Tibial artery (tissue), 4 donors: ENCODE data around the gene GCNT3.
"Not testable (repeated sequence)": the region's sequence is repeated elsewhere in the genome, so short reads cannot be mapped to it uniquely, and the experiment has no call there.

Source experiments
- DNase-seq, 2 donors: peaks; one replicate each; pipeline ENCODE4 v3.0.0-alpha.2; 2019
- H3K27ac ChIP-seq, 2 donors: fragments of 200-600 bp; sonication (generic) in 1 of 2; 1 replicate in 1 of 2; 2 replicates in 1 of 2; pipeline ENCODE4 v1.5.1; 2018 to 2019; ENCODE audit warnings: mild to moderate bottlenecking in 1 of 2
- H3K27me3 ChIP-seq, 2 donors: fragments of 200-600 bp; sonication (generic) in 1 of 2; one replicate each; pipeline versions ENCODE4 v1.5.1 to v1.6.0; 2016 to 2019
- H3K36me3 ChIP-seq, 3 donors: fragments of 200-600 bp; sonication (generic) in 2 of 3; one replicate each; pipeline ENCODE4 v1.5.1; 2016 to 2019; ENCODE audit warnings: mild to moderate bottlenecking in 2 of 3
- H3K4me1 ChIP-seq, 4 donors: fragments of 200-600 bp; sonication (generic) in 2 of 4; 1 replicate in 3 of 4; 2 replicates in 1 of 4; pipeline ENCODE4 v1.5.1; 2016 to 2019
- H3K4me3 ChIP-seq, 2 donors: fragments of 200-600 bp; sonication (generic) in 1 of 2; 1 replicate in 1 of 2; 2 replicates in 1 of 2; pipeline ENCODE4 v1.5.1; 2018 to 2019; ENCODE audit warnings: mild to moderate bottlenecking in 2 of 2
- H3K9me3 ChIP-seq, 3 donors: fragments of 200-600 bp; sonication (generic) in 1 of 3; one replicate each; pipeline ENCODE4 v1.5.1; 2016 to 2019
- intact Hi-C: fragments of 100-400 bp; cut with DNase I; formaldehyde crosslinking; loops from one replicate; pipeline ENCODE4 v1.15.0; 2023; ENCODE audit warnings: low total_unique reads
- TF ChIP-seq, protein P1 (sequence below), 2 experiments: fragments of 200-600 bp in 1 of 2; fragments of 450-650 bp in 1 of 2; IDR thresholded peaks; one replicate each; pipeline ENCODE4 v1.5.1; 2017 to 2019; ENCODE audit warnings: antibody characterized with exemption in 2 of 2, mild to moderate bottlenecking in 1 of 2, moderate library complexity in 1 of 2

The GCNT3 gene

GRCh38 chr15:59622289-59622688 is 10.7 kb downstream of the GCNT3 start:
- intact Hi-C loops: no loop called here
- H3K27ac ChIP-seq: no peak overlapping the region
- no peaks in the 10 kb centered on the region for H3K9me3 ChIP-seq
- H3K4me1 ChIP-seq: no peaks in the 10 kb centered on the region
- TF ChIP-seq, protein P1, sequence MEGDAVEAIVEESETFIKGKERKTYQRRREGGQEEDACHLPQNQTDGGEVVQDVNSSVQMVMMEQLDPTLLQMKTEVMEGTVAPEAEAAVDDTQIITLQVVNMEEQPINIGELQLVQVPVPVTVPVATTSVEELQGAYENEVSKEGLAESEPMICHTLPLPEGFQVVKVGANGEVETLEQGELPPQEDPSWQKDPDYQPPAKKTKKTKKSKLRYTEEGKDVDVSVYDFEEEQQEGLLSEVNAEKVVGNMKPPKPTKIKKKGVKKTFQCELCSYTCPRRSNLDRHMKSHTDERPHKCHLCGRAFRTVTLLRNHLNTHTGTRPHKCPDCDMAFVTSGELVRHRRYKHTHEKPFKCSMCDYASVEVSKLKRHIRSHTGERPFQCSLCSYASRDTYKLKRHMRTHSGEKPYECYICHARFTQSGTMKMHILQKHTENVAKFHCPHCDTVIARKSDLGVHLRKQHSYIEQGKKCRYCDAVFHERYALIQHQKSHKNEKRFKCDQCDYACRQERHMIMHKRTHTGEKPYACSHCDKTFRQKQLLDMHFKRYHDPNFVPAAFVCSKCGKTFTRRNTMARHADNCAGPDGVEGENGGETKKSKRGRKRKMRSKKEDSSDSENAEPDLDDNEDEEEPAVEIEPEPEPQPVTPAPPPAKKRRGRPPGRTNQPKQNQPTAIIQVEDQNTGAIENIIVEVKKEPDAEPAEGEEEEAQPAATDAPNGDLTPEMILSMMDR (IDR thresholded peaks at IDR 0.05): no peak
- no peaks in the 10 kb centered on the region for H3K36me3 ChIP-seq
- DNase-seq: no peak
- no peak overlapping the region for H3K4me3 ChIP-seq
- H3K27me3 ChIP-seq: peaks cover 0 to 6% of the 10 kb centered on the region in 2 donors

DNA sequence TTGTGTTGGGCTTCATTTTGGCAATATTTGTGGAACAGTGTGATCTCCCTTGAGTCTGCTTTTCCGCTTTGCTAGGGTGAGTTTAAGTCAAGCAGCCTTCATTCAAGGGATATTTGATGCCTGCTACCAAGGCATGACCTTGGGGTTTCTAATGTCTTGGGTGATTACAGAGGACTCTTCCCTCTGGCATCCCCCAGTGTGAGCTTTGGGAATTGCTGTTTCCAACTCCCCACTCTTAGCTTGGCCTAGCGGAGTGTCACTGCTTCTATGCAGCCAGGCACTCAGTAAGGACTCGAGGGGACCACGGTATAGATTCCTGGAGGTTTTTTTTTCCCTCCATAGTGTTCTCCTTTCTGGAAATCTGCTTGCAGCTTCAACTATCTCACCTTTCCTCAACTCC is 21.1 kb downstream of the GCNT3 start:
- H3K36me3 ChIP-seq: peaks cover 0 to 17% (median 8%) of the 10 kb centered on the region in 3 donors
- no peak for DNase-seq
- no peak overlapping the region for H3K4me3 ChIP-seq
- H3K27me3 ChIP-seq: no peaks in the 10 kb centered on the region
- no peaks in the 10 kb centered on the region for H3K9me3 ChIP-seq
- intact Hi-C loops: no loop called here
- TF ChIP-seq, protein P1 (IDR thresholded peaks at IDR 0.05): no peak
- H3K4me1 ChIP-seq: no peaks in the 10 kb centered on the region
- H3K27ac ChIP-seq: no peak overlapping the region

- no peaks in the 10 kb centered on the region for H3K27me3 ChIP-seq
- H3K4me1 ChIP-seq: no peaks in the 10 kb centered on the region
- peak in 1 of 2 donors; percentile 25 for DNase-seq
- H3K4me3 ChIP-seq: no peak overlapping the region
- H3K27ac ChIP-seq: no peak overlapping the region
- intact Hi-C loops: no loop called here
- H3K36me3 ChIP-seq: peaks cover 17 to 42% (median 19%) of the 10 kb centered on the region in 3 donors
- no peaks in the 10 kb centered on the region for H3K9me3 ChIP-seq
- TF ChIP-seq, protein P1 (IDR thresholded peaks at IDR 0.05): no peak
Measured at GRCh38 chr15:59636184-59636583, 24.6 kb downstream of the GCNT3 start.

DNA sequence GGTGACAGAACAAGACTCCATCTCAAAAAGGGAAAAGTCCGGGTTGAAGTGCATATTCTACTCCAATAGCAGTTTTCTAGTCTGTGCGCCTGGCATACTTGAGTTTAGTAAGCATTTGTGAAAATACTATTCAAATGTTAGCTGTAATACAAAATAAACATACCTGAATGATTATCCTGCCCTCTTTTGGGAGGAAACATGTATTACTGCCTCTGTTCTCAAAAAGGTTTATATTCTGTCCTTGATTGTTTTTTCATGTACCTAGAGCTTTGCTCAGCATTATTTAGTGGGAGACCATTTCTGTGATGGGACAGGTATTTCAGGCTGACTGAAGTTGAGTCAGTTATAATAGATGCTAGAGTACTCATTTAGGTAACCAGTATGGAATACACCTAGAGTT is 25.9 kb downstream of the GCNT3 start:
- intact Hi-C loops, H3K4me1 ChIP-seq, H3K4me3 ChIP-seq, H3K9me3 ChIP-seq, H3K27me3 ChIP-seq, DNase-seq, H3K27ac ChIP-seq: not testable (repeated sequence)
- H3K36me3 ChIP-seq: peaks cover 17 to 54% (median 23%) of the 10 kb centered on the region in 3 donors

DNA sequence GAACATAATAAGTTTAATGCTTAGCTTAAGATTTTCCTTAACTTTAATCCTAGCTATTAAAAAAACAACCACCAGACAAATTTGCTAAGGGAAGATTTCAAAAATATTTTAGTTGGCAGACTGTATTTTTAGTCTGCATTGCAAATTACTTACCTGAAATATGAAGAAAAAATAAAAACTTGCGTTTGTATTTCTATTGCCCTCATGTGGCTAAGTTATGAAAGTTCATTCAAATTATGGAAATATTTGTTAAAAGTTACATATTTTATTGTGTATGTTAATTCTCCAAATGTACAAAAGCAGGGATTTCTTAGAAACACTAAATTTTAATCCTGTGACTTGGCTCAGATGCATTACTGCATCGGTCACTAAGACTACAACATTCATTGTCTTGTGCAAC is 30.8 kb downstream of the GCNT3 start:
- Histone ChIP-seq H3K36me3 (peaks cover 36 to 65% (median 45%) of the 10 kb centered on the region in 3 donors), H3K27ac (no peak overlapping the region), H3K4me1 (no peaks in the 10 kb centered on the region), H3K4me3 (no peak overlapping the region), H3K9me3 (no peaks in the 10 kb centered on the region), H3K27me3 (no peaks in the 10 kb centered on the region)
- DNase-seq: no peak
- TF ChIP-seq, protein P1 (IDR thresholded peaks at IDR 0.05): no peak
- intact Hi-C loops: no loop called here

DNA sequence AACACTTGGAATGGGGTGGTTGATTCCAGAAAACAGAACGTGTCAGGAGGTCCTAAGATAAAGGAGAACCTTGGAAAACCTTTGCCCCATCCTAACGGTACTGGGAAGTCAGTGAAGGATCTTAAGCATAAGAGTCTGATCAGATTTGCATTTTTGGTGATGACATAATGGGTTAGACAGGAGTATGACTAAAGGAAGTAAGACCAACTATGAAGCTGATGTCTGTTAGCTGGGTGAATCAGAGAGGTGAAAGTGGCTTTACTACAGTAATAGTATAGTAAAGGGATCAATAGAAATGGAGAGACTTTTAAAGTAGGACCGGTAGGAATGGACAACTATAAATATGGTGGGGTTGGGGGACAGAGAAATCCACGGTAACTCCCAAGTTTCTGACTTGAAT is 33.2 kb downstream of the GCNT3 start:
- intact Hi-C loops: no loop called here
- no peaks in the 10 kb centered on the region for H3K27me3 ChIP-seq
- H3K9me3 ChIP-seq: no peaks in the 10 kb centered on the region
- H3K27ac ChIP-seq: no peak overlapping the region
- no peak overlapping the region for H3K4me3 ChIP-seq
- DNase-seq: no peak
- no peaks in the 10 kb centered on the region for H3K4me1 ChIP-seq
- TF ChIP-seq, protein P1 (IDR thresholded peaks at IDR 0.05): no peak
- peaks cover 28 to 56% (median 39%) of the 10 kb centered on the region in 3 donors for H3K36me3 ChIP-seq

DNA sequence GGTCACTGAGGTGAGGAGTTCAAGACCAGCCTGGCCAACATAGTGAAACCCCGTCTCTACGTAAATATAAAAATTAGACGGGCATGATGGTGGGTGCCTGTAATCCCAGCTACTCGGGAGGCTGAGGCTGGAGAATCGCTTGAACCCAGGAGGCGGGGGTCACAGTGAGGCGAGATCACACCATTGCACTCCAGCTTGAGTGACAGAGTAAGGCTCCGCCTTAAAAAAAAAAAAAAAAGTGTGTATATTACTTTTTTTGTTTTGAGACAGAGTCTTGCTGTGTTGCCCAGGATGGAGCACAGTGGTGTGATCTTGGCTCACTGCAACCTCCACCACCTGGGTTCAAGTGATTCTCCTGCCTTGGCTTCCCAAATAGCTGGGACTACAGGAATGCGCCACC is 34.2 kb downstream of the GCNT3 start:
- H3K4me3 ChIP-seq, intact Hi-C loops, DNase-seq, H3K27ac ChIP-seq, H3K9me3 ChIP-seq, H3K4me1 ChIP-seq, H3K27me3 ChIP-seq: not testable (repeated sequence)
- peaks cover 35 to 62% (median 39%) of the 10 kb centered on the region in 3 donors for H3K36me3 ChIP-seq
